Loucy (cell line): ENCODE results near the gene SLC8A2.
A peak's percentile ranks its signal among the peaks of the same experiment; 100 is the strongest.

ENCODE experiments used
- H2AFZ ChIP-seq: fragments of 200-600 bp; sonication (generic); 2 replicates; pipeline ENCODE4 v1.6.0; 2016; ENCODE audit warnings: antibody characterized with exemption, mild to moderate bottlenecking, low read length, moderate library complexity
- H3F3A ChIP-seq: fragments of 200-600 bp; 2 replicates; pipeline ENCODE4 v1.6.0; 2016; ENCODE audit warnings: antibody characterized with exemption, low read depth, mild to moderate bottlenecking
- H3K27me3 ChIP-seq: fragments of 200-600 bp; sonication (generic); 2 replicates; pipeline ENCODE4 v1.6.1; 2014; ENCODE audit warnings: low read length, mild to moderate bottlenecking; ENCODE audit not compliant: insufficient read depth, poor library complexity, severe bottlenecking
- H3K36me3 ChIP-seq: fragments of 200-600 bp; sonication (generic); 2 replicates; pipeline ENCODE4 v1.6.1; 2016; ENCODE audit warnings: low read length; ENCODE audit not compliant: insufficient read depth
- H3K4me1 ChIP-seq: fragments of 200-600 bp; sonication (generic); 2 replicates; pipeline ENCODE4 v1.5.1; 2014; ENCODE audit warnings: low read length, mild to moderate bottlenecking; ENCODE audit not compliant: insufficient read depth, poor library complexity, severe bottlenecking
- H3K4me2 ChIP-seq: fragments of 200-600 bp; sonication (generic); 2 replicates; pipeline ENCODE4 v1.6.0; 2014; ENCODE audit warnings: antibody characterized with exemption, low read length, low read depth, mild to moderate bottlenecking; ENCODE audit not compliant: poor library complexity, severe bottlenecking
- H3K4me3 ChIP-seq: fragments of 200-600 bp; sonication (generic); 2 replicates; pipeline ENCODE4 v1.5.1; 2014; ENCODE audit warnings: low read length, mild to moderate bottlenecking, mixed read lengths; ENCODE audit not compliant: poor library complexity, severe bottlenecking
- H3K79me2 ChIP-seq: fragments of 200-600 bp; sonication (generic); 2 replicates; pipeline ENCODE4 v1.6.1; 2014; ENCODE audit warnings: low read length; ENCODE audit not compliant: insufficient read depth
- H3K9ac ChIP-seq: fragments of 200-600 bp; sonication (generic); 2 replicates; pipeline ENCODE4 v1.6.0; 2014; ENCODE audit warnings: mild to moderate bottlenecking, low read depth, low read length, moderate library complexity; ENCODE audit not compliant: poor library complexity, severe bottlenecking
- H3K9me2 ChIP-seq: fragments of 200-600 bp; sonication (generic); replicated peaks from 2 replicates; pipeline ENCODE4 v1.6.1; 2016; ENCODE audit warnings: low read depth, low read length, mixed read lengths
- H3K9me3 ChIP-seq: fragments of 200-600 bp; sonication (generic); 2 replicates; pipeline ENCODE4 v1.6.1; 2014; ENCODE audit warnings: mild to moderate bottlenecking, antibody characterized with exemption, low read length, low read depth; ENCODE audit not compliant: insufficient read depth
- H4K20me1 ChIP-seq: fragments of 200-600 bp; sonication (generic); 2 replicates; pipeline ENCODE4 v1.6.0; 2014; ENCODE audit warnings: antibody characterized with exemption, low read length, mild to moderate bottlenecking; ENCODE audit not compliant: insufficient read depth, poor library complexity, severe bottlenecking
- CTCF ChIP-seq: fragments of 200-600 bp; sonication (generic); conservative IDR thresholded peaks from 2 replicates; pipeline ENCODE4 v1.5.1; 2014; ENCODE audit warnings: mild to moderate bottlenecking, antibody characterized with exemption, low read length
- EZH2phosphoT487 ChIP-seq: fragments of 200-600 bp; IDR thresholded peaks from 2 replicates; pipeline ENCODE4 v1.6.1; 2018; ENCODE audit warnings: antibody characterized with exemption, mild to moderate bottlenecking, moderate library complexity, borderline replicate concordance

SLC8A2 gene

DNA sequence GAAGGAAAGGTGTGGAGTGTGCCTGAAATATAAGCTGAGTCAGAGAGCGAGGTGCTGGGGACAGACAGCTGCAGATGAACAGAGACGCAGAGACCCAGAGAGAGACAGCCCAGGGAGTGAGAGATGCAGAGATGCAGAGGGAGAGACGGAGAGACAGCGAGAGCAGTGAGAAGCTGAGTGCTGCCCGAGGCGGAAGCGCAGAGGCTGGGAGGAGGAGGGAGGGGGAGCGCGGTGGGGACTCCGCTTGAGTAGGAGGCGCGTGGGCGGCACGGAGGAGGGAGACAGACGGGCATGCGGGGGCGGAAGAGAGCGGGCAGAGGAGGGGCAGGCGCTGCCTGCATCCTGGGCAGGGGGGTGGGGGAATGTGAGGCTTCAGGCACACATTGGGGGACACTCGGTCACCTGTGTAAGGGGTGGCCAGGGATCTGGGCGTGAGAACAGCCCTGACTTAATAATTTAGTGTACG is 25.7 kb downstream of the SLC8A2 start:
- no peaks in the 10 kb centered on the region for H3K9me3 ChIP-seq
- H3K4me1 ChIP-seq, result peaks cover 4% of the 10 kb centered on the region
- H2AFZ ChIP-seq, result peak overlapping the region; percentile 25; the same call in 1 of the 2 replicates
- peak overlapping the region; percentile 45 for H3K4me2 ChIP-seq
- TF ChIP-seq CTCF, result no peak
- no peak for TF ChIP-seq EZH2phosphoT487
- no peaks in the 10 kb centered on the region for H3K79me2 ChIP-seq
- H3K9ac ChIP-seq, result no peak overlapping the region
- no peak overlapping the region for H3K4me3 ChIP-seq
- no peaks in the 10 kb centered on the region for H3K9me2 ChIP-seq
- no peaks in the 10 kb centered on the region for H3F3A ChIP-seq
- no peaks in the 10 kb centered on the region for H3K27me3 ChIP-seq
- H3K36me3 ChIP-seq, result no peaks in the 10 kb centered on the region
- H4K20me1 ChIP-seq, result no peaks in the 10 kb centered on the region

- H3K27me3 ChIP-seq, result no peaks in the 10 kb centered on the region
Observed at GRCh38 chr19:47445527-47445926, 26.2 kb downstream of the SLC8A2 start.

GRCh38 chr19:47444388-47444821 is 27.3 kb downstream of the SLC8A2 start:
- H3K4me1 ChIP-seq, result peaks cover 4% of the 10 kb centered on the region
- no peak overlapping the region for H3K4me2 ChIP-seq
- no peak overlapping the region for H3K4me3 ChIP-seq
- H3K79me2 ChIP-seq, result no peaks in the 10 kb centered on the region
- no peak overlapping the region for H2AFZ ChIP-seq
- H4K20me1 ChIP-seq, result no peaks in the 10 kb centered on the region
- H3K36me3 ChIP-seq, result no peaks in the 10 kb centered on the region
- no peaks in the 10 kb centered on the region for H3K27me3 ChIP-seq
- H3K9me2 ChIP-seq, result no peaks in the 10 kb centered on the region
- H3K9ac ChIP-seq, result no peak overlapping the region
- TF ChIP-seq CTCF, result no peak
- no peak for TF ChIP-seq EZH2phosphoT487
- H3F3A ChIP-seq, result no peaks in the 10 kb centered on the region
- H3K9me3 ChIP-seq, result no peaks in the 10 kb centered on the region

More at GRCh38 chr19:47445527-47445926, 26.2 kb downstream of the SLC8A2 start:
- Histone ChIP-seq H2AFZ (peak overlapping the region; percentile 25; the same call in 1 of the 2 replicates), H3K9ac (no peak overlapping the region), H3K9me3 (no peaks in the 10 kb centered on the region), H3K36me3 (no peaks in the 10 kb centered on the region), H3K4me3 (no peak overlapping the region), H3K79me2 (no peaks in the 10 kb centered on the region), H3K4me1 (peaks cover 4% of the 10 kb centered on the region), H4K20me1 (no peaks in the 10 kb centered on the region), H3F3A (no peaks in the 10 kb centered on the region), H3K9me2 (no peaks in the 10 kb centered on the region), H3K4me2 (peak overlapping the region; percentile 45)
- TF ChIP-seq EZH2phosphoT487, result no peak
- no peak for TF ChIP-seq CTCF
